Epithelial cell of proximal tubule (primary cell): ENCODE results near the gene BRD7. TPM values are rescaled to one million over a fixed set of nuclear protein-coding genes. Genes with fewer than 3 reads are reported as not detected.

Experiments
- DNase-seq: peaks from one replicate; pipeline ENCODE4 v3.0.0-alpha.2; 2011; ENCODE audit warnings: low read depth
- H3K4me3 ChIP-seq: 2 replicates; pipeline ENCODE4 v1.5.1; 2011; ENCODE audit warnings: low read depth, mild to moderate bottlenecking, low read length
- CTCF ChIP-seq: conservative IDR thresholded peaks from 2 replicates; pipeline ENCODE4 v1.5.1; 2012; ENCODE audit warnings: low read depth, mild to moderate bottlenecking, low read length
- total RNA-seq: library from RNA; depleted of rRNA; stranded (reverse); fragments of >200 nt; gene quantifications from 2 replicates; pipeline ENCODE4 v1.2.3, GENCODE V29; 2015

Gene BRD7
- total RNA-seq, 1 donor from 2014 or later = 61.1 TPM

GRCh38 chr16:50302472-50303005 is 66.2 kb downstream of the BRD7 start:
- TF ChIP-seq CTCF = no peak
- no peak for DNase-seq
- no peak overlapping the region for H3K4me3 ChIP-seq

GRCh38 chr16:50301626-50302471 is 66.9 kb downstream of the BRD7 start:
- no peak overlapping the region for H3K4me3 ChIP-seq
- DNase-seq = no peak
- no peak for TF ChIP-seq CTCF

- no peak for DNase-seq
- no peak for TF ChIP-seq CTCF
- H3K4me3 ChIP-seq = no peak overlapping the region
These were observed 67.7 kb downstream of the BRD7 start for GRCh38 chr16:50300942-50301625.

GRCh38 chr16:50299508-50300105 is 69.2 kb downstream of the BRD7 start:
- no peak overlapping the region for H3K4me3 ChIP-seq
- no peak for TF ChIP-seq CTCF
- DNase-seq = no peak

GRCh38 chr16:50298591-50299507 is 69.9 kb downstream of the BRD7 start:
- no peak for TF ChIP-seq CTCF
- no peak for DNase-seq

GRCh38 chr16:50298075-50298460 is 70.7 kb downstream of the BRD7 start:
- TF ChIP-seq CTCF = no peak
- DNase-seq = no peak

More at GRCh38 chr16:50298591-50299507, 69.9 kb downstream of the BRD7 start:
- H3K4me3 ChIP-seq = no peak overlapping the region

More at GRCh38 chr16:50298075-50298460, 70.7 kb downstream of the BRD7 start:
- H3K4me3 ChIP-seq = no peak overlapping the region
